ENCODE data around the gene SNX5.

DNA sequence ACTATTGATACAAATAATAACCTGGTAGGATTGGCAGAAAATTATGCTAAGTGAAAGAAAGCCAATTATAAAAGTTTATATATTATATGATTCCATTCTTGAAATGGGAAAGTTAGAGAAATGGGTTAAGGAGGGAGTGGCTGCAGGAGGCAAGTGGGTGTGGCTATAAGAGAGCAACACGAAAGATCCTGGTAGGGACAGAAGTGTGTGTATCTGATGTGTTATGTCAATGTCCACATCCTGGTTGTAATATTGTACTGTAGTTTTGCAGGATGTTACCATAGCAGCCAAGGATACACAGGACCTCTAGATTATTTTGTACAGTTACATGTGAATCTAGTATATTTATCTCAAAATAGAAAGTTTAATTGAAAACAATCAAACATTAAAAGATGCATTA, 46.8 kb downstream of the SNX5 start:
- TF ChIP-seq, protein P1, sequence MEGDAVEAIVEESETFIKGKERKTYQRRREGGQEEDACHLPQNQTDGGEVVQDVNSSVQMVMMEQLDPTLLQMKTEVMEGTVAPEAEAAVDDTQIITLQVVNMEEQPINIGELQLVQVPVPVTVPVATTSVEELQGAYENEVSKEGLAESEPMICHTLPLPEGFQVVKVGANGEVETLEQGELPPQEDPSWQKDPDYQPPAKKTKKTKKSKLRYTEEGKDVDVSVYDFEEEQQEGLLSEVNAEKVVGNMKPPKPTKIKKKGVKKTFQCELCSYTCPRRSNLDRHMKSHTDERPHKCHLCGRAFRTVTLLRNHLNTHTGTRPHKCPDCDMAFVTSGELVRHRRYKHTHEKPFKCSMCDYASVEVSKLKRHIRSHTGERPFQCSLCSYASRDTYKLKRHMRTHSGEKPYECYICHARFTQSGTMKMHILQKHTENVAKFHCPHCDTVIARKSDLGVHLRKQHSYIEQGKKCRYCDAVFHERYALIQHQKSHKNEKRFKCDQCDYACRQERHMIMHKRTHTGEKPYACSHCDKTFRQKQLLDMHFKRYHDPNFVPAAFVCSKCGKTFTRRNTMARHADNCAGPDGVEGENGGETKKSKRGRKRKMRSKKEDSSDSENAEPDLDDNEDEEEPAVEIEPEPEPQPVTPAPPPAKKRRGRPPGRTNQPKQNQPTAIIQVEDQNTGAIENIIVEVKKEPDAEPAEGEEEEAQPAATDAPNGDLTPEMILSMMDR (conservative IDR thresholded peaks at IDR 0.05 in 1 of 2, IDR thresholded peaks at IDR 0.05 in 1 of 2; ENCODE audit: extremely low read depth in 1 of 2, insufficient read depth in 1 of 2, low read depth in 1 of 2, low read length in 2 of 2): no peak
- TF ChIP-seq EZH2 (IDR thresholded peaks at IDR 0.05; ENCODE audit: borderline replicate concordance, low read length): no peak

Measured in mammary epithelial cell (primary cell).